Kasumi-1 (cell line): ENCODE data around the gene CMTM6.
A peak's percentile ranks its signal among the peaks of the same experiment; 100 is the strongest.
"Not testable (repeated sequence)": the region's sequence is repeated elsewhere in the genome, so short reads cannot be mapped to it uniquely, and the experiment has no call there.

Experiments used
- DNase-seq, 2 experiments: peaks; one replicate each; lab custom pipeline; 2025; lab: John Stamatoyannopoulos, UW

Gene CMTM6

DNA sequence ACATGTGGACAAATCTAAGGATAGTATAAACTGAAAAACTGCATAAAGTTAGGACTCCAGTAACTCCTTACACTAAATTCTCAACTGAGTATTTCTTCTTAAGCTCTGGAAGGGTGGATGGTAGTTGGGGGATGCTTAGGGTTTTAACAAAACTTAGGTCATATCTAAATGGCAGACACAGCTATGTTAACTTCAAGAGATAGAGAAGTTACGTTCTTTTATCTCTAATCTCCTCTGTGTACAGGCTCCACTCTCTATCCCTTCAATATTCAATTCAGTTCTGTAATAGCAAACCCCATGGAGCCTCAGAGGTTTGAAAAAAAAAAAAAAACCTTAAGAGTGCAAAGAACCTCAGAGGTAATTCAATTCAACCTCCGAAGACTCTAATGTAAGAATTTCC is 3.1 kb downstream of the CMTM6 start:
- no peak for DNase-seq

DNA sequence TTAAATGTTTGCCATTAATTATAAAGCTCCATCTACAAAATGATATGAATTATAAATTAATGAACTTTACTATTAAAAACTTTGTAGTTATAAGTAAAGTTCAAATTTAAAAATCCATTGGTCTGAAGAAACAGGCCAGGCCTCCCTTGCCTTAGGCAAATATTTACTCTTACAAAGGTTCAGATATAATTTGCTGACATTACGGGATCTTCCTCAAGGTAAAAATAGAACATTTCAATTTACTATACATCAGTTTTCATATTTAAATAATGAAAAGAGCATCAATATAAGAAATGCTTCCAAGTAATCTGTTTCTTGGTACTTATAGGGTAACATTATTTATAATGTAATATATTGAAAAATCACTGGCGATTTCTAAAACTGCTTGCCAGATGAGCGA is 3.7 kb downstream of the CMTM6 start:
- no peak for DNase-seq

DNA sequence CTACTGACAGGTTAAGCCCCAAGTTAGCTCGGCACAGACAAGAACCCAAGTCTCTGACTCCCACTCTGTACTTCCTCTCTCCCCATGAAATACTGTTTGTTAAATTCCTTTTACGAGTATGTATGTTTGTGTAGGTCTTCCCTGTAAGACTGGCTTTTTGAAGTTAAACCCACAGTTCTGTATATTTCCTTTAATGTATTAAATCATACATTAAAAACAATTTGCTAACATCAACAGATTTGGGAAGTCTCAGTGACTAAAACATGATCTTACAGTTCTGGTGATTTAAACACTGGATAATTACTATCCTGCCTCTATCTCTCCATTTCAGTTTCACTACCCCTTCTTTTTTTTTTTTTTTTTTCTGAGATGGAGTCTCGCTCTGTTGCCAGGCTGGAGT is 4.4 kb downstream of the CMTM6 start:
- DNase-seq: peak; percentile 11 to 16

DNA sequence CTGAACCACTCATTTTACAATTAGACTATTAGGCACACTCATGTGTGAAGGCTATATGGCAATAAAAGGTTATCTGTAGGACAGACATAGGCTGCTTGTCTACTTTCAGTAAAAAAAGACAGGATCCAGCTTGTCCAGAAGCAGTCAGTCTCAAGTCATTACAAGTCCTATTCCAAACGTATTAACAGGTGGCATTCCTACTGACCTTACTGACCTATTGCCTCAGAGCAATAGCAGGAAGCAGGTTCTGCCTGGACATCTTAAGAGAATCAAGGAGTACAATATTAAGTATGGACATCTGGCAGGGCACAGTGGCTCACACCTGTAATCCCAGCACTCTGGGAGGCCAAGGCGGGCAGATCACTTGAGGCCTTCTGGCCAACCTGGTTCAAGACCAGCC is 7.0 kb downstream of the CMTM6 start:
- no peak for DNase-seq

DNA sequence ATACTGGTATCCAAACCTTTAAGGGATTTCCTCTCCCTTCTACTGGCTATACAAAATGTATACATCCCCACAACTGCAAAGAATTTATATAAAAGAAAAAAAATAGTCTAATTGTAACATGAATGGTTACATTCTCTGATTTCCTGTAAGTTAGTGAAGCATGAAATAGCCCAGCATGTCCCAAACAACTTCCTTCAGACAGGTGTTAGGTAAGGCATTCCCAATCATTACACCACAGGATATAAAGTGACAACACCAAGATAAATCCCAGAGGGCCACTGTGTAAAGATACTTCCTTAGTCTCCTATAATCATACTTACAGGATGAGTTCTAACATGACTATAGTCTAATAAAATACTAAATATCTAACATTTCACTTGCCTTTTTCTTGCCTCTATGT is 7.6 kb downstream of the CMTM6 start:
- no peak for DNase-seq

DNA sequence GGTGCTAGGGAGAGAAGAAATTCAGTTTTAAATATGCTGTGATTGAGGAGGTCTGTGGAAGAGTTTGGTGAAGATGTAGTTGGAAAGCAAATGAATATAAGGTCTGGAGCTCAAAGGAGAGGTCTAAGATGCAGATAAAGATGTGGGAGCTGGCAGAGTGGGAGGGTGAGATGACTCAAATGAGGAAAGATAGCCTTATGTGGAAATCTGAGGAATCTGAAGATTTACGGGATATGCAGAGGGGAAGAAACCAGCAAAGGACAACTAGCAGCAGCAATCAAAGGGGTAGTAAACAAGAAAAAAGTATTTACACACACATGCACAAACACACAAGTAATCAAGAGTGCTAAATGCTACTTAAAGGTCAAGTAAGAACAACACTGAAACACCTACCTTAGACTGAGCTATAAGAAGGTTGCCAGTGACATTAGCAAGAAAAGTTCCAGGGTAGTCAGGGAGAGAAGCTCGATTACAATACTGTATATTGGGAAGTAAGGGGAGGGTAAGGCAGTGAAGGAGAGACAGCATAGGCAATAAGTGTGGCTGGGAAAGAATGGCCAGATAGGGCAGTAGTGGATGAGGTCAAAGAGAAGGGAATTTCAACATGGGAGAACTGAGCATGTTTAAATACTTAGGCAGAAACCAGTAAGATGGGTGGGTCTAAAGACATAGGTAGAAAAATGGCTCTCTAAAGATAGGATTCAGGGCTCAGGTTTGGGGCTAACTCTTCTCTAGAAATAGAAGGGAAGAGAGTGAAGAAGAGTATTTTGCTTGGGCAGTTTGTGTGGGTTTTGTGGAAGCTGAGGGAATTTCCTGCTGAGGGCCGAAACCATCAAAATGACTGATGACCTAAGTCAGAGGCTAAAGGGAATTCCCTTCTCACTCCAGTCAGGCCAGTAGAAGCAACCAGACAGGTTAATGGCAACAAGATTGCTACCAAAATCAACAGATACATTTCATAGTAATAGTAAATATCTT is 8.9 kb downstream of the CMTM6 start:
- no peak for DNase-seq

DNA sequence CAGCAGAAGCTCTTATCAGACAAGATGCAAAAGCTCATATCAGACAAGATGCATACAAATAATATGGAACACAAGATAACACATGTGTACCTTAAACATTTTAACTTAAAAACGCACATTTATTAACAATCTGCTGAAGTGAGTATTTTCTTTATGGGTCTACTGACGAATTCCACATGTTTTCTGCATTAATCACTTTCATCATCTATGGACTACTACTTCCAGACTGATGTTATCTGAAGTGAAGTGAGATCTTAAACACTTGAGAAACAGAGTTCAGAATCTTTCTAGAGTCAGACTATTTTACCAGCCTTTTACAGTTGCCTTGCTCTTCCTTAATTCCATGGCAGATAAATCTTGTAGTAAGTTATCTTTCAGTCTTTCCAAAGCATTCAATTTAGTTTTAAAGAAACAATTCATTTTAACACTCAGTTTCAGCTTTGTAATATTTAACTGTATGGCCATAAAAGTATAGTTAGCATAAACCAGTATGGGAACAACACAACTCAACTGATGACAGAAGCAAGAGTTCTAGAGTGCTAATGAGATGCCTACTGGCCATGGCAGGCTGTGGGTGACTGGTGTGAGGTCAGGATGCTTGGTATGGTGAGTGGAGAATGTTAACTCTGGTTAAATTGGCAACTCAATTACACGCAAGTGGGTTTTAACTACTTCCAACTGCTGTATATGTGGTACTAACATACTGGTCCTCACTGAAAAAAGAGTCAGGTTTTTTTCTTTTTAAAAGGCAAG is 9.8 kb downstream of the CMTM6 start:
- DNase-seq: no peak

DNA sequence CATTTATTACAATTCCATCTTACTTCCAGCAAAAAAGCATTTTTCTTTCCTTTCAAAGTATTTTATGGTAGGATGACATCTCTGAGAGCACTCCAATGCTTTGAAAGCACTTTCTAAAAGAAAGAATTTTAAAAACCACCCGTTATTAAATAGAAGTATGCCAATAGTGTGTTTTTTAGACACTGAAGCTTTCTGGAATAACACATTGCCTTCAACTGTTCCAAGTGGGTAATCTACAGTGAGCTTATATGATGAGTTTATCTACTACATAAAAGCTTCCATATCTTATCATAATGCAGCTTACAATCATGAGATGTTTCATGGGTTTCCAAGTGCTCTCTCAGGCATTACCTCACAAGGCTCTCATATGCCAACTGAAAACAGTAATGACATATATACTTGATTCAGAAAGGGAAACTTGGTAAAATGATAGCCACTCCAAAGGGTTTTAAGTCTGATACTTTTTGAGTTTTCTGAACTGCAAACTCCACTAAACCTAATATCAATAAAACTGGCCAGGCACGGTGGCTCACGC is 14.1 kb downstream of the CMTM6 start:
- DNase-seq: no peak

DNA sequence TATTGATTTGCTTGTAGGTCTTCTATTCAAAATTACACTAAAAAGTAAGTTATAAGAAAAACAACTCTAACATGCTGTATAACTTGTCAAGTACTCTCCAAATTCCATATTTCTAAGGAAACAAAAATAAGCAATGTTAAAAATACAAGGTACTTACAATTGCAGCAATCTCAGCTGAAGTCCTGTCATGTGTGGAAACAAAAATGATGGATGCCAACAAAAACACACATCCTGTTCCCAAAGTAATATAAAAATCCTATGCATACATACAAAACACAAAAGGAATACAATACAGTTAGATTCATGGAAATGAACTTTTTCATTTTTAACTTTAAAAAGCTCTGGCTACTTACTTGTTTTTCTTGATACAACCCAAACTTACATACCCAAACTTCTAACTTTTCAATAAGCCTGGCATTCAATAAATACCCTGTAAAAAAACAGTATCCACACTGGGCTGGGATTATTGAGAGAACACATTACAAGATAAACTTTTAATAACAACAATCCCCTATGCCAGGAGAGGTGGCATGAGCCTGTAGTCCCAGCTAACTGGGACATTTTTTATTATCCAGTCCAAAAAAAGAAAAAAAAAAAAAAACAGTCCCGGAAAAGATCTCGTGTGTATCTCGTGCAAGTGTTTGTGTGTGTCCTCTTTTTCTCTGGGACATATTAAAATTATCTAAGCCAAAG is 14.7 kb downstream of the CMTM6 start:
- no peak for DNase-seq

DNA sequence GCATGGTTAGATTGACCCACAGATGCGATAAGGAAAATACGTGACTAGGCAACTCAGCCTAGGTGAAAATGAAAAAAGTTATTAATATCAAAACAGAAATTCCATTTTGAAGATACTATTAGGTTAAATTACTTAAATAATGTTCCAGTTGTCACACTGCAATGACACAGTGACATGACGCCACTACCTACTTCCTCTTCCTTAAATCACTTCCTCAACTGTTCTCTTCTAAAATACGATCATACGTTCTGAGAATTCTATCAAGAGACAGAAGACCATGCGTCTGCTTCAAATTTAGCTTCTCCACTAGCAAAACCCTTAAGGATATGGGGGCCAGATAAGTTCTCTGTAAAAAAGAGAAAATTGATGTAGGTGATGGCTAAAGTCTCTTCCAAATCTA is 18.2 kb downstream of the CMTM6 start:
- DNase-seq: peak; percentile 40 to 70

DNA sequence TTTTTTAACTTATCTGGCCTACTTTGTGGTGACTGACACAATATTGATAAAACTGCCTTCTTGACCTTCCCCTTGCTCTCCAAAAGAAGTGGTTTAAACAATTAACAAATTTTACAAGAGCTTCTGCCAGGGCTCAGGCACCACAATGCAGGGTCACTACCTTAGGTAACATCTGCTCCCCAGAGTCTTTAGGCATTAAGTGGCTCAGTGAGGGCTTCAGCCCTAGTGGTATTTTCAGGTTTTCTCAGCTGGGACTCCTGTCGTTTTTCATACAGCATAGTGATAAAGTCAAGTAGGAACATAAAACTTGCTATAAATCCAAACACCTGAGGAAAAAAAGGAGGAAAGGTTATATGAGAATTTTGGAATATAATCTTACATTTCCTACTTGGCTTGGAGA is 18.9 kb downstream of the CMTM6 start:
- no peak for DNase-seq

DNA sequence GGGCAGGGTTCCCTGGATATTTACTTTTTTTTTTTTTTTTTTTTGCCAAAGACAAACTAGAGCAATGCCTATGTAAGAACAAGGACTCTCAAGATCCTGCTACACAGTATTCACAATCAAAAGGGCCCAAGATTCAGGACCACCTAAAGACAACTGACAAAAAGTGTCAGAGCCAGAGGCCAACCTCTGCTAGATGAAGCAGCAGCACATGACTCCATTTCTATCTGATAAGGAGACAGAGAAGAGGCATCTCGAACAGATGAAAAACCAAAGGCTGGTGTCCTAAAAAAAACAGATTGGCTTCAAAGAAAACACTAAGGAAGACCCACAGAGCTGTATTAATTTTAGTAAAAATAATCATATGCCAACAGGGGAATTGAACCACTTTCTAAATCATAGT is 20.0 kb downstream of the CMTM6 start:
- DNase-seq: no peak

DNA sequence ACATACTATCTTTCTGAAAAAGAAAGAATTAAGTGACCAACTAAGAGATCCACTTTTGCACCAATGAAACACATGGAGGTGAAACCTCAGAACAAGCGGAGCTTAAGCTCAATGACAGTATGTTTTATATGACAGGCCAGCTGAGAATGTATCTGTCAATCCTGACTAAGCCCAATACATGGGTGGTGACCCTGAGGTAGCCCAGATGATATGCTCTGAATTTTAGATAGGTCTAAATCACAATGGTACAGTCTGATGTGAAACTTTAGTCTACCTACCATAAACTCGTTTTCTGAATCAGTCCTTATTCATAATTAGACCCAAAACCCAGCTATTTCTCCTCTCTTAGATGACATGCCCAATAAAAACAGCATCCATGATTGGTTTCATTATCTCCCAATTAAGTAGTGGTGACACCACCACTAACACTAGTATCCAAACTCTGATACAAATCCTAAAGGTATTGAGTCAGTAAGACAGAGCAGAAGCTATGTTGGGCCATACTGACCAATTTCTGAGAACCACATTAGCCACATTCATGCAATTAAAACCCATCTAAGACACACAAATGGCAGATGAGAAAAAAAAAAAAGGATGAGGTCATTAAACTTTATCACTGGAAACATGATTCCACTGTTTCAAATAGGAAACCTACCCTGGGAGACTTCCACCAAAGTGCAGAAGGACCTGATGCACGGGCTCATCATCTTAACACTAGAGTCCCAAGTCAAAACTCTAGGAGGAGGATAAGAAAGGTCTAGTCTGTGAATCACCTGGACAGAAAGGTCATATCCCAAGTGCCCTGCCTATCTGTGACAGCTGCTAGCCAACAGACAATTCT is 20.6 kb downstream of the CMTM6 start:
- no peak for DNase-seq

DNA sequence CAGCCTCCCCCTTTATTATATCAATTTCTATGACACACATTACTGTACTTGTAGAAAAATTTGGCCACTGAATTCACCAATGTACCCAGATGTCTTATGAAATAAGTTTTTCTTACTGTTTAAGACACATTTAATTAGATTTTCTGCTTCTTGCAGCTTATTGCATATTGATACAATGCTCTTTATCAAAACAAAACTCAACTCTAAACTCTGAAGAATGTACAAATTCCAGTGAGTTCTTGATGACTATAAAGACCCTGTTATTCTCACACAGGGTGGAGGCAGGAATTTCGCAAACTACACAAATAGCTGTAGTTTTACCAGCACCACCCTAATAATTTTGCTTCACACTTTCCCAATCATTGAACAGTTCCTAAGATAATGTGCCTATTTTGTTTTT is 22.0 kb downstream of the CMTM6 start:
- DNase-seq: no peak

DNA sequence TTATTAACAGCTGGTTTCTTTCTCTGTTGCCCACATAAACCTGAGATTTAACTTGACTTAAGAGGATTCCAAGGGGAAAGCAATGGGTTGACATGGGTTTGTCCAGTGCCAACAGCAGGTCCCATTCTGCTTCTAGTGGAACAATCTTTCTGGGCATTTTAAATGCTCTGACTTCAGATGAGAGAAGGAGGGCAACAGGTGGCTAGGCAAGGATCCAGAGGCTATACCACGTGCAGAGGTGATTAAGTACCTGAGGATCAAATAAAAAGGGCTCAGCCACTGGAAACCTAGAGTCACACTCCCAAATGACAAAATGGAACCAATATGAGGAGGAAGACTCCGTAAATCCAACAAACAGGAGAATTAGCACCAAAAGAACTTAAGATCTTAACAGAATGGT is 28.5 kb downstream of the CMTM6 start:
- no peak for DNase-seq

DNA sequence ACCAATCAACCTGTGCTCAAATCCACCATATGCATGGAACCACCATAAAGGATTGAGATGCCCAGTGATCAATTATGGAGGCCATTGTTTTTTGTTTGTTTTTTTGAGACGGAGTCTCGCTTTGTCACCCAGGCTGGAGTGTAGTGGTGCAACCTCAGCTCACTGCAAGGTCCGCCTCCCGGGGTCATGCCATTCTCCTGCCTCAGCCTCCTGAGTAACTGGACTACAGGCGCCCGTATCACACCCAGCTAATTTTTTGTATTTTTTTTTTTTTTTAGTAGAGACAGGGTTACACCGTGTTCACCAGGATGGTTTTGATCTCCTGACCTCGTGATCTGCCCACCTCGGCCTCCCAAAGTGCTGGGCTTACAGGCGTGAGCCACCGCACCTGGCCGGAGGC is 30.5 kb downstream of the CMTM6 start:
- DNase-seq: not testable (repeated sequence)

DNA sequence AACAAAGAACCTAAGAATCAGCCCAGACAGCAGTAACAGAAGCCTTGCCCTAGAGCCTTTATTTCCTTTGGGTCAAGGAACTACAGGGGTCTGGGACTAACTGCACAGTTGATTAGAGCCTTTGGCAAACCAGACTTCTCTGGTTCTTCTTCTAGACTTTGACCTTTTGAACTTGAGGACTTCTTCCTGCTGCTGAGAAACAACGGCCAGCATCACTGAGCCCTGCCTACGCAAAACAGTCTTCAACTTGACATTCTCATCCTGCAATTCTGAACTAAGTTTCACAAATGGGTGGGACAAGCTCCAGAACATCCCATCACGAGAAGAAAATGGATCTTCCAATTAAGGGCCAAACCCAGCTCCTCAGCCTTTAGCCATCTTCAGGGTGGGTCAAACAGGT is 31.4 kb downstream of the CMTM6 start:
- DNase-seq: no peak

DNA sequence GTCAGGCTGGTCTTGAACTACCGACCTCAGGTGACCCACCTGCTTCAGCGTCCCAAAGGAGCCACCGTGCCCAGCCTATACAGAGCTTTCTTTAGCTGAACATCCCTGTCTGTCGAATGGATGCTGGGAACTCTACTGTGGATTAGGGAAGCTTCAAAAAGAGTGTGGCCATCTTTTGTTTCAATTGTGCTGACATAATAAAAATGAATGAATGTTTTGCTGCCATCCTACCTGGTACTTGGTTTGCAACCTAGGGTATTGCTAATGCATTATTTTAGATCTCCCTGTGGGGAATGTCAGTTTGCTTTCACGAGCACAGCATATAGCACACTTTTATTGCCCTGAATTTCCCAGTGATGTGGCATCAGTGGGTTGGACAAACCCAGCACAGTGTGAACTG is 32.3 kb downstream of the CMTM6 start:
- no peak for DNase-seq

DNA sequence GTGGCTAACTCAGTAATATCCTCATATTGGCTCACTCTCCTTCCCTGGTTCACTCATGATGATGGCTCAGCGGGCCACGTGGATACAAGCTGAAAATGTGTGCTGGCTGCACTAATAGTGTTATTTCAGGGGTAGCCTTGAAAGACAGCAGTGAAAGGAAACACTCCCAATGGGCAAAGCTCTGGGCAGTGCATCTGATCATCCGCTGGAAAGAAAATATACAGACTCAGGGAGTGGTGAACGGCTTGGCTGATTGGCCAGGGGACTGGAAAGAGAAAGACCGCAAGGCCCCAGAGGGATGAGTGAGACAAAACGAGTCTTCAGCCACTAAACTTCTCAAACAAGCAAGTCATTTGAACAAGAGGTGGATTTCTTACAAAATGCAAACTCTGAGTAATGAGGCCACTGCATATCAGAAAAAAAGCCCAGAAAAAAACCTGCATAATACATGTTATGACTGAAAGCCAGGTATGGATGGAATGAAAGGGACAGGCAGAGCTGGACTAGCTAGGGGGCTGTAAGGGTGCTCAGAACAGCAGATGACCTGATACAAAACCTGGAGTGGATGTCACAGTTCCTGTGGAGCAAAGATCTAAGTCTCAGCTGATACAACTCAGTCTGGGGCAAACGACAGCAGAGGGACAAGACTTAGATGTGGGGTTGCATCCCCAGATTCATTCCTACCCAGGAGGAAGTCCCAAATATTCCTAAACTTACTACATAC is 33.3 kb downstream of the CMTM6 start:
- DNase-seq: no peak

DNA sequence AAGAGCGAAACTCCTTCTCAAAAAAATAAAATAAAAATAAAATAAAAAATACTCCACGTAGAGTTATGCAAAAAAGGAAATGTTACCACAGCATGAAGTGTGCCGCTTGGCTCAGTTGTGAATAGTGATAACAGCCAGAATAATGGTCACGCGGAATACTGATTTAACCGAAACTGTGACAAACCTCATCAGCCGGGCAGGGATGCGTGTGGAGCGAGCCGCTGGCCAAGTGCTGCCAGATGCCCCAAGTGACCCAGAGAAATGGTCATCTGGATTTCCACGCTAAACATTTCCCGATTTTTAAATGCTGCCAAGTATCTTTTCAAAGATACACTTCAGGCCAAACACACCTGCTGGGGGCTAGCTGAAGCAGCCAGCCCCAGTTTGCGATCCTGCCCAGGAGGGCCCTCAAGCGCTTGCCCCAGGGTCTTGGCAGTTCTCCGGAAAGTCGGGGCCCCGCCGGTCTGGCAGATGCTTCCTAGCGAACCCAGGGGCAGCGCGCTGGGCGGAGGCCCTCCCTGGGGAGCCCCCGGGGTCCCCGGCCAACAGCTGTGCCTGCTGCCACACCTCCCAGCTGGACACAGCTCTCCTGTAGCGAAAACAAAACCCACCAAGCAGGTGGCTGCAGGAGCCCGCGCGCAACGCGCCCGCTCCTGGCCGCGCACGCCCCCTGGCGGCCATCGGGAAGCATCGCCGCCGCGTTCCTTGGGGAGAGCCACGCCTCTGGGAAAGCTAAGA is 35.1 kb downstream of the CMTM6 start:
- peak; percentile 52 to 60 for DNase-seq
